NCI-H1105 (cell line): ENCODE data around the gene DHDH.
"Not testable (repeated sequence)": the region's sequence is repeated elsewhere in the genome, so short reads cannot be mapped to it uniquely, and the experiment has no call there.

ENCODE experiments used
- DNase-seq: peaks from one replicate; lab custom pipeline; 2025; lab: John Stamatoyannopoulos, UW

DHDH gene

DNA sequence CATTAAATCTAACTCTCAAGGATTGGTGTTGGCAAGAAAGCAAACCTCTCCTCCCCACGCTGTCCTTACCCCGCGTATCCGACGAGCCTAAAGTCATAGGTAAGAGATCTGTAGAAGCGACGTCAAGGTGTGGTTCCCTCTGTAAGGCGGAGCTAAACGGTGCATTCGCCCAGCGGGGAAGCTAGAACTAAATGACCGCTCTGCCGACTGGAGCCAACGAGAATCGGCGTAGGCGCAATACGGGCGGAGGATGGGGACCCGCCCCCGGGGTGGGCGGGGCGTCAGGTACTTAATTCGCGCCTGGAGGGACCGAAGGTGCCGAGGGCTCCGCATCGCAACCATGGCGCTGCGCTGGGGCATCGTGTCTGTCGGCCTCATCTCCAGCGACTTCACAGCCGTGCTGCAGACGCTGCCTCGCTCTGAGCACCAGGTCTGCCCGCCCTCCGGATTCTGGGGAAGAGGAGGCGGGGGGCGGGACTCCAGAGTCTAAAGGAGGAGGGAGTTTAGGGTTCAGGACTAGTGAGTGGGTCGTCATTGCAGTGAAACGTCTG lies at the start of gene DHDH:
DHDH (plus strand) TSS at position 318 of the 551 bp plus-strand sequence; CDS start at position 341, 23 bp downstream.
- DNase-seq = peak; percentile 96

DNA sequence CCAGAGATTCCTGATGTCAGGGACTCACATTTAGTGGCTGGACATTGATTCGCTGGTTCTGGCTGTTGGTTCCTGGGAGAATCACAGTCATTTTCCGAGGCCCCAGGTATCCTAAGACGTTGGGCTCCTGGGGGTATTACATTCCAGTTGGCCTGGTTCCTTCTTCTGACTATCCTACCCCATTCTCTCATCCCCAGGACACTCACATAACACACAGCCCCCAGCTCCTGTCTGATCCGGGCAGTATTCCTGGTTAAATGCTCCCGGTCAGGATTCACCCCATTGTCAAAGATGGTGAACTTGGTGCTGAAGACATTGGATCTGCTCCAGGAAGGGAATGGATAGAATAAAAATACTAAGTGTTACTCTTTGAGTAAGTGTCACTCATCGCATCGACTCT lies 49.8 kb upstream of the DHDH start:
- no peak for DNase-seq

DNA sequence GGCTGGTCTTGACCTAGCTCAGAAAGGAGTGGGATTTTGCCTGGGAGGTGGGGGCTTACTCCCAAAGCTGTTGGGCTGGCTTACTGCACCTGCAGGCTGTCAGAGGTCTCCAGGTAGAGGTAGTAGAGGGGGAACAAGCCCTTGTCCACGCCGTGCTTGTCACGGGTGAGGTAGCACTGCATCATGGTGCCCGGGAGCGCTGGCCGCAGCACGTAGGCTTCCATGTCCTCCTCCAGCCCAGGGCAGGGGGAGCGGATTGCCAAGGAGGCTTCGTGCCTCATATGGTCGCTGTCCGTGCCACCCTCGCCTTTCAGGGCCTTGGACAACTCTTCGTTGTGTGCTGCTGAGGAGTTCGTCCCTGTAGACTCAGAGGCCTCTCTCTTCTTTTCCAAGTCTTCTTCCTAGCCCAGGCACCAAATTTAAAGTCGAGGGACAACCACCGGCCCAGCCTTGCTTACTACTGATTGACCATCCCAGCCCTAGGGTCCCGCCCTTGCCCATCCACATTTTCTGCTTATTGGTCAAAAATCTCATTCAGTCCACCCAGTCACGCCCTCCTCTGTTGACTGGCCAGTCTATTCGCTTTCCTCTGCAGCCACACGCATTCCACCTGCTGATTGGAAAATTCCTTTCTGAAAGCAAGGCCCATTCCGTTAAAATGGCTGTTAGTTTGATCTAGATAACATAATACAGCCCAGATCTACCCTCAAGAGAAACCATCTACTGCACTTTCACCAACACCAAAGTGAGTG lies 45.5 kb upstream of the DHDH start:
- no peak for DNase-seq

DNA sequence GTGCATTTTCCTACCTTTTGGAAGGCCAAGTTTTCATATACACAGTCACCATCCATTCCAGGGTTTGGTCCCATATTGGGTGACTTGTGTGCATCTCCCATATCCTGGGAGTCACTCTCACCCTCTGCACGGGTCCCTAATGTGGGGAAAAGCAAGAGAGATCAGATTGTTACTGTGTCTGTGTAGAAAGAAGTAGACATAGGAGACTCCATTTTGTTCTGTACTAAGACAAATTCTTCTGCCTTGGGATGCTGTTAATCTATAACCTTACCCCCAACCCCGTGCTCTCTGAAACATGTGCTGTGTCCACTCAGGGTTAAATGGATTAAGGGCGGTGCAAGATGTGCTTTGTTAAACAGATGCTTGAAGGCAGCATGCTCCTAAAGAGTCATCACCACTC lies 44.0 kb upstream of the DHDH start:
- not testable (repeated sequence) for DNase-seq

DNA sequence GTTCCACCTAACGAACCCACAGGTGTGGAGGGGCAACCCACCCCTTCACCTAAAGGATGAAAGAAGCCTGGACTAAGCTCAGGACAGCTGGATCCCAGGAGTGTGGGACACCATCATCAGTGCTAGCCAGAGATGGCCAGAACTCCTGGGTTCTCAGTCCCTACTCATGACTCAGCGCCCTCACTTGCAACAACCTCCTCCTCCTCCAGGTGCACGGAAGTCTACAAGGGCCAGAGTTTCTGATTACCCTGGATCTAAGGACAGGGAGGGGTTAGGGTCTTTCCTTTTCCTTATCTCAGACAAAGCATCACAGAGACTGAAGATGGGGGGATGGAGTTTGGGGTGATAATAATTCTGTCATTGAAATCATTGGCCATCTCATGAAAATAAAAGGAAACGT lies 42.9 kb upstream of the DHDH start:
- DNase-seq = no peak

DNA sequence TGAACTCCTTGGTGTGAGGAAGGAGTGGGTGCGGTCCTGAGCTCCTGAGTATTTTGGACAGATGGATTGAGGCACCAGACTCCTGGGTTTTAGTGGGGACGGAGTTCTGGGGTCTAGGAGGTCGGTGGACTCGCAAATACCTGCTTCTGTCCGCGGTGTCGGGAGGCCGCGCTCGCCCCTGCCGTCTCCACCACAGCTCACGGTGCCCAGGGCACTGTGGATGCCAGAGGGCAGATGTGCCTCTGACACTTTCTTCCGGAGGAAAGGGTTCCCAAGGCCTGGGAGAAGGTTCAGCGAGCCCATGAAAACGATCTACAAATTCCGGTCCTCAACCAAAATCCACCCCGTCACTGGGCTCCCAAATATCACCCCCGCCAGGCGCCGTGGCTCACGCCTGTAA lies 38.3 kb upstream of the DHDH start:
- no peak for DNase-seq

DNA sequence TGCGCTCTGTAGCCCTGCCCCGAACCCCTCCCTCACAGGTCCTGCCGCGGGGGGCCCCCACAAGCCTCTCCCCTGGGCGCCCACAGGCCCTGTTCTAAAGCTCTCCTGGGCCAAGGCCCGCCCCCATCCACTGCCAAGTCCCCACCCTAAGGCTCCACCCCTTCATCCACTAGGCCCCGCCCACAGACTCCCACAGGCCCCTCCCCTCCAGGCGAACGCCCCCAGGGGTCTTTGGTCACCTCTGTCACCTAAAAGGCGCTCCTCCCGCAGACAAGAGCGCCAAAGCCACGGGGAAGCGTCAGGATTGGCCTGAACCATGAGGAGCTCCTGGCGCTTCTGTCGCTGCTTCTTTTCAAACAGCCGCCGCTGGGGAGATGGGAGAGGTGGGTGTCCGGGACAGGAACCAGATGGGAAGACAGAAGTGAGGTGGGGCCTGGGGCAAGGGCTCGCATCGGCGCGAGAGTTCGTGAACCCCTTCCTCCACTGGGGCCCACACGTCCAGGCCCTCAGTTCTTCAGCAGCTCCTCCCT lies 37.2 kb upstream of the DHDH start:
- DNase-seq = no peak

DNA sequence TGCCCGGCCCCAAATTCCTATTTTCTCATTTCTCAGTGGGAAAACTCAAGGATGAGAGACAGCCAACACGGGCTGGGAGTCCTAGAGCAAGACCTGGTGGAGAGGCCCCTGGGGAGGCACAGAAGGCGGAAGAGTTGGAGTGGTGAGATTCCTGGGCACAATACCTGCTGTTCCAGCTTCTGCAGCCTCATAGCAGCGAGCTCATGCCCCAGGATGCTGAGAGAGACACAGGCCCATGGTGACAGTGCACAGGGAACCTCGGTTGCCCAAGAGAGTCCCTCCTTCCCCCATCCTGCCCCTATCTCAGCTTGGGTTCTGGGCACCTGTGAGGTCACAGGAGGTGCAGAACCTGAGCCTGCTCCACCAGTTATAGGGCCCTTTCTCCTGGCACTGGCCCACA lies 36.3 kb upstream of the DHDH start:
- no peak for DNase-seq

DNA sequence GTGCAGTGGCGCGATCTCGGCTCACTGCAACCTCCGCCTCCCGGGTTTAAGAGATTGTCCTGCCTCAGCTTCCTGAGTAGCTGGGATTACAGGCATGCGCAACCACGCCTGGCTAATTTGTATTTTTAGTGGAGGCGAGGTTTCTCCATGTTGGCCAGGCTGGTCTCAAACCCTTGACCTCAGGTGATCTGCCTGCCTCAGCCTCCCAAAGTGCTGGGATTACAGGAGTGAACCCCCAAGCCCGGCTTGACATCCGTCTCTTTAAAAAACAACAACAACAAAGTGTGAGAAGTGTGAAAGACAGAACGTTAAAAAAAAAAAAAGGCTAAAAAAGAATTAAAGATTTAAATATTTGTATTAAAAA lies 34.1 kb upstream of the DHDH start:
- not testable (repeated sequence) for DNase-seq

DNA sequence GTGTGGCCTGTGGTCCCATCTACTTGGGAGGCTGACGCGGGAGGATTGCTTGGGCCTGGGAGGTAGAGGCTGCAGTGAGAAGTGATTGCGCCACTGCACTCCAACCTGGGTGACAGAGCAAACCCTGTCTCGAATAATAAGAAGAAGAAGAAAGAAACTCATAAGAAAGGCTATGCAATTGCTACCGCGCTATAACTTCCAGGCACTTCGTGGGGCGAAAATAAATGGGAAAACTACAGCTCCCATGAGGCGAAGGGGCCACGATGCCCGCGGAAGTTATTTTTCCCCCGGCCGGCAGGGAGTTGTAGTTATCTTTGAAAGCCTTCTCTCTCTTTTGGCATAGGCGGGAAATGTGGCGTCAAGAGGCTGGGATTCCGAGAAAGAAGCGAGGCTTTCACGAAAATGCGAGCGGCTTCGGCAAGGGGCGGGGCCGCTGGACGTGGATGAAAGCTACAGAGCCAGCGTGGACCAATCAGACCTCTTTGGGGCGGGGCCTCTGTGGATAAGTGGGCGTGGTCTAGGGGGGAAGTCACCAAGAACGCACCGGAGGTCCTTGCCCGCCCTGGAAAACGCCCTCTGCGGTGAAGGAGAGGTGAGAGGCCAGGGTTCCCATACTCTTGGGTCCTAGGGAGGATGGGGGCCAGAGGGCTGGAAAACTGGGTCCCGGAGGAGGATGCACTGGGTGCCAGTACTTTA lies 33.6 kb upstream of the DHDH start, which contains the start of gene NUCB1:
NUCB1 (plus strand) TSS at position 532 of the 696 bp plus-strand sequence. CDS start 485 bp downstream, outside the sequence.
- peak; percentile 98 for DNase-seq

DNA sequence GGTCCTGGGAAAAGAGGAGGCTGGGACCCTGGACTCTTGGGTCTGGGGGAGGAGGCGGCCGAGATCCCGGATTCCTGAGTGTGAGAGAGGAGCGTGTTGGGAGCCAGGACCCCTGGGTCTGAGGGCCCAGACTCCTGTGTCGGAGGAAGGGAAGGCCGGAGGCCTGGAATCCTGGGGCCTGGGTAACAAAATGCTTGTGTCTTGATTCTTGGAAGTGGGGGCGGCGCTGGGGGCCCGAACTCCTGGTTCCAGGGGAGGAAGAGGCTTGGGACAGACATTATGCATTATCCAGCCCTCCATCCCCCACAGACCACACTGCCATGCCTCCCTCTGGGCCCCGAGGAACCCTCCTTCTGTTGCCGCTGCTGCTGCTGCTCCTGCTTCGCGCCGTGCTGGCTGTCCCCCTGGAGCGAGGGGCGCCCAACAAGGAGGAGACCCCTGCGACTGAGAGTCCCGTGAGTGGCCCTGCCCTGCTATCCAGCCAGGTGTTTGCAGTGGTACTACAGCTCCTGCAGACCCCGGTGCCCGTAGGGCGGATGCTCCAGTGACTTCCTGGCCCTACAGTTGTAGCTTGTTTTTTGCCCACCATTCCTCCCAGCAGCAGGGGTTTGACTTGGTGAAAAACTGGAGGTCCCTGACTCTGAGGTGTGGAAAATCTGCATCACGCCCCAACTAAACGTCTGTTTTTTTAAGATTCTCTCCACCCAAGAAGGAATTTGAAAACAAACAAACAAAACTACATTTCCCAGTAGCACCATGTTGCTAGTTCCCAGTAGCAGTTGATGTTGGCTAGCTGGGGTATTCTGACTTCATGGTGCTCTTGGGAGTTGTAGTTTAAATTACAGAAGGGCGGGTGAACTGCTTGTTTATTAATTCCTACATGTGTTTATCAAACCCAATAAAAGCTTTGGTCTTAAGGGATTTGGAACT lies 32.8 kb upstream of the DHDH start:
- no peak for DNase-seq

DNA sequence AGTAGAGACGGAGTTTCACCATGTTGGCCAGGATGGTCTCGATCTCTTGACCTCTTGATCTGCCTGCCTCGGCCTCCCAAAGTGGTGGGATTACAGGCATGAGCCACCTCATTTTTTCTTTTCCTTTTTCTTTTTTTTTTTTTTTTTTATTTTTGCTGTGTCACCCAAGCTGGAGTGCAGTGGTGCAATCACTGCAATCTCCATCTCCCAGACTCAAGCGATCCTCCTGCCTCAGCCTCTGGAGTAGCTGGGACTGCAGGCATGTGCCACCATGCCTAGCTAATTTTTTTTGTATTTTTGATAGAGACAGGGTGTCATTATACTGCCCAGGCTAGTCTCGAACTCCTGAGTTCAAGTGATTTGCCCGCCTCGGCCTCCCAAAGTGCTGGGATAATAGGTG lies 31.2 kb upstream of the DHDH start:
- DNase-seq = not testable (repeated sequence)

DNA sequence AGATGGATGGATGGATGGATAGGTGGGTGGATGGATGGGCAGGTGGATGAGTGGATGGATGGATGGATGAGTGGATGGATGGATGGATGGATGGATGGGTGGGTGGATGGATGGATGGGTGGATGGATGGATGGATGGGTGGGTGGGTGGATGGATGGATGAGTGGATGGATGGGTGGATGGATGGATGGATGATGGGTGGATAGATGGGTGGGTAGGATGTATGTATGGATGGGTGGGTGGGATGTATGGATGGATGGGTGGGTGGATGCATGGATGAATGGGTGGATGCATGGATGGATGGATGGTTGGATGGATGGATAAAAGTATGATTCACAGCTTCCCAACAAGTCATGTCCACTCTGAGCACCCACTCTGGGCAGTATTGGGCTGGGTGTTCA lies 29.7 kb upstream of the DHDH start:
- not testable (repeated sequence) for DNase-seq

DNA sequence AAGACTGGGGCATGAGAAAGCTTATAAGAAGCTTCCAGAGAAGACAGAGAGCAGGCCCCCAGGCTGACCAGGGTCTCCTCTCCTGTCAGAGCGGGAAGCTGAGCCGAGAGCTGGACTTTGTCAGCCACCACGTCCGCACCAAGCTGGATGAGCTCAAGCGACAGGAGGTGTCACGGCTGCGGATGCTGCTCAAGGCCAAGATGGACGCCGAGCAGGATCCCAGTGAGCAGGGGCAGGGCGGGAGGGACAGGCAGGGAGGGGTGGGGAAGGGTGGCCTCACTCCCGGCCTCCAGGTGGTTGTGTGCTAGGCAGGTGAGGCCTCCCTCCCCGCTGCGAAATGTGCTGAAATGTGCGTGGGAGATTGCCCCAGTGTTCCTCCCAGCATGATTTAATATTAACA lies 27.8 kb upstream of the DHDH start:
- DNase-seq = no peak

DNA sequence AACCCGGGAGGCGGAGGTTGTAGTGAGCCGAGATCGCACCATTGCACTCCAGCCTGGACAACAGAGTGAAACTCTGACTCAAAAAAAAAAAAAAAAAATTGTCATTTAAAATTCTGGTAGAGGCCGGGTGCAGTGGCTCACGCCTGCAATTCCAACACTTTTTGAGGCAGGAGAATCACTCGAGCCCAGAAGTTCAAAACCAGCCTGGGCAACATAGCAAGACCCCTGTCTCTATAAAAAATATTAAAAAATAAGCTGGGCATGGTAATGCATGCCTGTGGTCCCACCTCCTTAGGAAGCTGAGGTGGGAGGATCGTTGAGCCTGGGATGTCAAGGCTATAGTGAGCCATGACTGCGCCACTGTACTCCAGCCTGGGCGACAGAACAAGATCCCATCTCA lies 27.2 kb upstream of the DHDH start:
- no peak for DNase-seq

DNA sequence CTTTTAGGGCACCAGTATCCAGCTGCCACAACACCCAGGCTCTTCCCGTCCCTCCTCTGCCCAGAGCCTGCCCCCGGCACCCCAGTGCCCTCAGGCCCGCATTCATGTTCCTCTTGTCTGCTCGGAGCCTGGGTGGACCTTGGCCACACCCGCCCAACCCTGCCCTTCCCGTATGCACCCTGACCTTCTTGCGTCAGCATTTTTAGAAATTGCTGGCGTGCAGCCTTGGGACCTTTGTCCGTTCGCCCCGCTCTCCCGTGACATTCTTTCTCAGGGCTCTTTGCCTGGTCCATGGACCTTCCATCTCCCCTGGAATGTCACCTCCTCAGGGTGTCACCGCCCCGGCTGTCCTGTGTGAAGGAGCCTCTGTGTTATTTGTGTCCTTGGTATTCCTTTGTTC lies 25.8 kb upstream of the DHDH start:
- no peak for DNase-seq

DNA sequence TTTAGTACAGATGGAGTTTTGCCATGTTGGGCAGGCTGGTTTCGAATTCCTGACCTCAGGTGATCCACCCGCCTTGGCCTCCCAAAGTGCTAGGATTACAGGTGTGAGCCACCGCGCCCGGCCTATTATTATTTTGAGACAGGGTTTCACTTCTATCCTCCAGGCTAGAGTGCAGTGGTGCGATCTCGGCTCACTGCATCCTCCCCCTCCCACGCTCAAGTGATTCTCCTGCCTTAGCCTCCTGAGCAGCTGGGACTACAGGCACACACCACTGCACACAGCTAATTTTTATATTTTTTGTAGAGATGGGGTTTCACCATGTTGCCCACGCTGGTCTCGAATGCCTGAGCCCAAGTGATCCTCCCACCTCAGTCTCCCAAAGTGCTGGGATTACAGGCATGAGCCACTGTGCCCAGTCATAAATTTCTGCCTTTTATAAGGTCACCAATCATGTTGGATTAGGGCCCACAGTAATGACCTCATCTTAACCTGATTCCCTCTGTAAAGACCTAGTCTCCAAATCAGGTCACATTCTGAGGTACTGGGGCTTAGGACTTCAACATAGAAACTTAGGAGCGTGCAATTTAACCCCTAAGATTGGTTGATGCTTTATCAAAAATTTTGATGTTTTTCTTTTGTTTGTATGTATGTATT lies 23.9 kb upstream of the DHDH start:
- not testable (repeated sequence) for DNase-seq

DNA sequence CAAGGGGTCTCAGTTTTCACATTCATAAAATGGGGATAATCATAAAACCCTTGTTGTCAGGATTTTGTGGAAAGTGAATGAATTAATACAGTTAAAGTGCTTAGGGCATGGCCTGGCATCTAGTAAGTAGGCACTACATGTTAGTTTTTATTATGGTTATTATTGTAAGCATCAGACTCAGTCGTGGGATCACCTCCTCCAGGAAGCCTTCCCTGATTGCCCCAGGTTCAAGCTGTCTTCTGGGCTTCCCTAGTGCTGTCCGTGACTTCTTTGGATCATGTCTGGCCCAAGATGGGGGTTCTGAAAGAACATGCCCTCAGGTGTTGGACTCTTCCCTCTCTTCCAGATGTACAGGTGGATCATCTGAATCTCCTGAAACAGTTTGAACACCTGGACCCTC lies 22.7 kb upstream of the DHDH start:
- DNase-seq = no peak

DNA sequence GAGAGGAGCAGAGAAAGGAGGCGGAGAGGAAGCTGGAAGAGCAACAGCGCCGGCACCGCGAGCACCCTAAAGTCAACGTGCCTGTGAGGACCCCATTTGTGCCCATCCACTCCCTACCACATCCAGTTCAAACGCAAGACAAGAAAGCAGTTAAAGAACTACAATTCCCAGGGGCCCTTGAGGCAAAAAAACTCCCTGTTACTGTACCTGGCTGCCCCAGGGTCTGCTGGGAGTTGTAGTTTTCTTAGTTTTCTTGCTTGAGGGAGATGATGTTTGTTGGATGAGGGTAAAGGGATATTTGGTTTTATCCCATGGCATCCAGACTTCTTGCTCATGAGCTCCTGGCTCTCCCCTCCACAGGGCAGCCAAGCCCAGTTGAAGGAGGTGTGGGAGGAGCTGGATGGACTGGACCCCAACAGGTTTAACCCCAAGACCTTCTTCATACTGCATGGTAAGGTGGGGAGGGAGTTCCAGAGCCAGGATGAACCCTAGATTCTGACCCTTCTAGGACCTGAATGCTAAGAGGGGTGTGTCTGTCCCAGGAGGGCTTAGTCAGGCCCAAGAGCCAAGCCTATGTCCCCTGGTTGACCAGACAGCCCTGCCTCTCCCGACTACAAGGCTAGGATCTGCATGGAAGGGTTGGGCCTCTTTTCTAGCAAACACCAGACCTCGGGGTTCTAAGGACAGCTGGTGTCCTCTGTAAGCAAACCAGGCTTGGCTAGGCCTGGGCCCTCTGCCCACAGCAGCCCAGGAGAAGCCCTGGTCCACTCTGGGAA lies 20.2 kb upstream of the DHDH start:
- DNase-seq = no peak

DNA sequence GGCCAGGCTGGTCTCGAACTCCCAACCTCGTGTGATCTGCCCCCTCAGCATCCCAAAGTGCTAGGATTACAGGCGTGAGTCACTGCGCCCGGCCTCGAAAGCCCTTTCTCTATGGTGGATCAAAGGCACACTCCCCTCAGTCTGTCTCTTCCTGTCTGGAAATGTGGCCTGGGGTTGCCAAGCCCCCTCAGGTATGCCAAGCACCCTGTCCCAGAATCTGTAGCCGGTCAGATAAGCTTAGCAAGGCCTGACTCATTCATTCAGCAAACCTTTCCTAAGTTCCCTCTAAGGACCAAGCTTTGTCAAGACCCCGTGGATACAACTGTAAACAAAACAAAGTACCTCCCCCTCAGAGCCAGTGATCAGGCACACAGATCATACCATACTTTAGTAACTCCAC lies 19.3 kb upstream of the DHDH start:
- no peak for DNase-seq

DNA sequence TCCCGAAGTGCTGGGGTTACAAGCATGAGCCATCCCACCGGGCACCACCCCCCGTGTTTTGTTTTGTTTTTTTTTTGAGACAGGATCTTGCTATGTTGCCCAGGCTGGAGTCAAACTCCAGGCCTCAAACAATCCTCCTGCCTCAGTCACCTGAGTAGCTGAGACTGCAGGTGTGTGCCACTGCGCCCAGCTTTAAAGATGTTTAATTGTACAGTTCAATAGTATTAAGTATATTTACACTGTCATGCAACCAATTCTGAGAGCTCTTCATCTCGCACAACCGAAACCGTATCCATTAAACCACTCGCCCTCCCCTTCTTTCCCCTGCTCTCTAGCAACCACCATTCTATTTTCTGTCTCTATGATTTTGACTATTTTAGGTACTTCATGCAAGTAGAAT lies 17.7 kb upstream of the DHDH start:
- DNase-seq = no peak
